Measurements from ENCODE around the gene PDIK1L.

DNA sequence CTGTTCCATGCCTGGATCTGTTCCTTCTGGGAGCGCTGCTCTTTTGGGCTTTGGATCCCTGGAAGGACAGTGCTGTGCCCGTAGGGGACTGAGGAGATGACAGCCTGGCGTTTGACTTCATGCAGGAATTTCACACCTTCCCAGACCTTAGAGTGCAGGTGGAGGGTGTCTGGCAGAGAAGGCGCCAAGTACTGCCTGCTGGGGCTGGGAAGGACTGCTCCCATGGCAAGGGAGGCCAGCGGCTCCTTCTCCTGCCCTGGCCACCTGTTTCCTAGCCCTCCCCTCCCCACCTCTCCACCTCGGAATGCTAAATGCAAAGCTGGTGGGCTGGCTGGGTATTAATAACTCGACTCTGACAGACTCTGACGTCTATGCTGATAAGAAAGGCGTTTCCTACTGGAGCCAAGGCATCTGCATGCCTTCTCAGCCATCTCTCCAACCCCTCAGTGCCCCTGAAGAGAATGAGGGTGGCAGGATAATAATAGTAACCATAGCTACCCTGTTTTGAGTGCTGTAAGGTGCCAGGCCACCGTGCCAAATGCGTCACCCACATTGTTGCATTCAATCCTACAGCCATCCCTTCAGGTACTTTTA, 17.5 kb upstream of the PDIK1L start:
- TF ChIP-seq EZH2 (IDR thresholded peaks at IDR 0.05; ENCODE audit: borderline replicate concordance, low read depth, low read length, severe bottlenecking): no peak
- TF ChIP-seq, protein P1, sequence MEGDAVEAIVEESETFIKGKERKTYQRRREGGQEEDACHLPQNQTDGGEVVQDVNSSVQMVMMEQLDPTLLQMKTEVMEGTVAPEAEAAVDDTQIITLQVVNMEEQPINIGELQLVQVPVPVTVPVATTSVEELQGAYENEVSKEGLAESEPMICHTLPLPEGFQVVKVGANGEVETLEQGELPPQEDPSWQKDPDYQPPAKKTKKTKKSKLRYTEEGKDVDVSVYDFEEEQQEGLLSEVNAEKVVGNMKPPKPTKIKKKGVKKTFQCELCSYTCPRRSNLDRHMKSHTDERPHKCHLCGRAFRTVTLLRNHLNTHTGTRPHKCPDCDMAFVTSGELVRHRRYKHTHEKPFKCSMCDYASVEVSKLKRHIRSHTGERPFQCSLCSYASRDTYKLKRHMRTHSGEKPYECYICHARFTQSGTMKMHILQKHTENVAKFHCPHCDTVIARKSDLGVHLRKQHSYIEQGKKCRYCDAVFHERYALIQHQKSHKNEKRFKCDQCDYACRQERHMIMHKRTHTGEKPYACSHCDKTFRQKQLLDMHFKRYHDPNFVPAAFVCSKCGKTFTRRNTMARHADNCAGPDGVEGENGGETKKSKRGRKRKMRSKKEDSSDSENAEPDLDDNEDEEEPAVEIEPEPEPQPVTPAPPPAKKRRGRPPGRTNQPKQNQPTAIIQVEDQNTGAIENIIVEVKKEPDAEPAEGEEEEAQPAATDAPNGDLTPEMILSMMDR (IDR thresholded peaks at IDR 0.05; ENCODE audit: extremely low read depth in 1 of 2, insufficient read depth in 1 of 2, low read depth in 1 of 2, low read length in 2 of 2): no peak
- TF ChIP-seq POLR2AphosphoS5 (IDR thresholded peaks at IDR 0.05; ENCODE audit: insufficient read depth, low read depth, low read length): no peak
- TF ChIP-seq POLR2A (IDR thresholded peaks at IDR 0.05; ENCODE audit: low read depth, low read length): no peak
- TF ChIP-seq, protein P2, sequence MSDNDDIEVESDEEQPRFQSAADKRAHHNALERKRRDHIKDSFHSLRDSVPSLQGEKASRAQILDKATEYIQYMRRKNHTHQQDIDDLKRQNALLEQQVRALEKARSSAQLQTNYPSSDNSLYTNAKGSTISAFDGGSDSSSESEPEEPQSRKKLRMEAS (IDR thresholded peaks at IDR 0.05; ENCODE audit: insufficient read depth, insufficient read length): no peak
- no peak for TF ChIP-seq MYC (IDR thresholded peaks at IDR 0.05; ENCODE audit: low read depth, low read length)
- TF ChIP-seq JUN (IDR thresholded peaks at IDR 0.05; ENCODE audit: borderline replicate concordance, insufficient read depth, insufficient read length, low read depth): no peak
